HEK293 (cell line): ENCODE data around the gene CPNE9.

Experiments
- BCL11B ChIP-seq: fragments of 450-650 bp; formaldehyde crosslinking; IDR thresholded peaks from 2 replicates; pipeline ENCODE4 v1.5.1; 2016; ENCODE audit warnings: low read depth, missing biosample characterization, missing genetic modification characterization
- HIC1 ChIP-seq: fragments of 450-650 bp; formaldehyde crosslinking; IDR thresholded peaks from 2 replicates; pipeline ENCODE4 v1.5.1; 2016; ENCODE audit warnings: missing biosample characterization, missing genetic modification characterization
- IKZF3 ChIP-seq: fragments of 450-650 bp; IDR thresholded peaks from 2 replicates; pipeline ENCODE4 v1.5.0; 2018; ENCODE audit warnings: missing biosample characterization, mild to moderate bottlenecking, missing genetic modification characterization, moderate library complexity
- KLF17 ChIP-seq: fragments of 450-650 bp; formaldehyde crosslinking; IDR thresholded peaks from 2 replicates; pipeline ENCODE4 v1.5.1; 2016; ENCODE audit warnings: missing biosample characterization, missing genetic modification characterization
- MEIS1 ChIP-seq: sonication (generic); formaldehyde crosslinking; IDR thresholded peaks from 2 replicates; pipeline ENCODE4 v1.8.1; 2022; ENCODE audit warnings: missing genetic modification reagents, mild to moderate bottlenecking, borderline replicate concordance
- PATZ1 ChIP-seq: fragments of 450-650 bp; formaldehyde crosslinking; IDR thresholded peaks from 2 replicates; pipeline ENCODE4 v1.5.1; 2016; ENCODE audit warnings: missing biosample characterization, missing genetic modification characterization
- WT1 ChIP-seq: fragments of 450-650 bp; formaldehyde crosslinking; IDR thresholded peaks from 2 replicates; pipeline ENCODE4 v1.5.1; 2016; ENCODE audit warnings: missing biosample characterization, missing genetic modification characterization
- ZBTB48 ChIP-seq: fragments of 450-650 bp; formaldehyde crosslinking; IDR thresholded peaks from 2 replicates; pipeline ENCODE4 v1.5.1; 2016; ENCODE audit warnings: missing biosample characterization, missing genetic modification characterization
- ZBTB7A ChIP-seq: fragments of 450-650 bp; formaldehyde crosslinking; IDR thresholded peaks from 2 replicates; pipeline ENCODE4 v1.5.1; 2016; ENCODE audit warnings: low read depth, missing biosample characterization, missing genetic modification characterization
- ZFP3 ChIP-seq: fragments of 450-650 bp; formaldehyde crosslinking; IDR thresholded peaks from 2 replicates; pipeline ENCODE4 v1.5.1; 2016; ENCODE audit warnings: low read depth, missing biosample characterization, missing genetic modification characterization
- ZNF157 ChIP-seq: fragments of 450-650 bp; formaldehyde crosslinking; IDR thresholded peaks from 2 replicates; pipeline ENCODE4 v1.5.1; 2016; ENCODE audit warnings: missing biosample characterization, missing genetic modification characterization
- ZNF169 ChIP-seq: fragments of 450-650 bp; formaldehyde crosslinking; IDR thresholded peaks from 2 replicates; pipeline ENCODE4 v1.5.1; 2016; ENCODE audit warnings: missing biosample characterization, missing genetic modification characterization
- ZNF2 ChIP-seq: fragments of 450-650 bp; formaldehyde crosslinking; IDR thresholded peaks from 2 replicates; pipeline ENCODE4 v1.5.1; 2016; ENCODE audit warnings: missing biosample characterization, missing genetic modification characterization
- ZNF211 ChIP-seq: fragments of 450-650 bp; formaldehyde crosslinking; IDR thresholded peaks from 2 replicates; pipeline ENCODE4 v1.5.1; 2016; ENCODE audit warnings: low read depth, missing biosample characterization, missing genetic modification characterization
- ZNF23 ChIP-seq: fragments of 450-650 bp; formaldehyde crosslinking; IDR thresholded peaks from 2 replicates; pipeline ENCODE4 v1.5.1; 2016; ENCODE audit warnings: missing biosample characterization, missing genetic modification characterization, borderline replicate concordance
- ZNF24 ChIP-seq: fragments of 450-650 bp; formaldehyde crosslinking; IDR thresholded peaks from 2 replicates; pipeline ENCODE4 v1.5.1; 2016; ENCODE audit warnings: missing biosample characterization, missing genetic modification characterization
- ZNF292 ChIP-seq: fragments of 450-650 bp; formaldehyde crosslinking; IDR thresholded peaks from 2 replicates; pipeline ENCODE4 v1.5.1; 2016; ENCODE audit warnings: low read depth, missing biosample characterization, missing genetic modification characterization, borderline replicate concordance
- ZNF302 ChIP-seq: fragments of 450-650 bp; formaldehyde crosslinking; IDR thresholded peaks from 2 replicates; pipeline ENCODE4 v1.5.1; 2016; ENCODE audit warnings: missing biosample characterization, missing genetic modification characterization, low read depth
- ZNF335 ChIP-seq: fragments of 450-650 bp; formaldehyde crosslinking; conservative IDR thresholded peaks from 2 replicates; pipeline ENCODE4 v1.5.1; 2016; ENCODE audit warnings: missing biosample characterization, missing genetic modification characterization
- ZNF394 ChIP-seq: fragments of 450-650 bp; formaldehyde crosslinking; IDR thresholded peaks from 2 replicates; pipeline ENCODE4 v1.5.1; 2016; ENCODE audit warnings: missing biosample characterization, missing genetic modification characterization, mild to moderate bottlenecking, moderate library complexity, borderline replicate concordance
- ZNF398 ChIP-seq: fragments of 450-650 bp; formaldehyde crosslinking; IDR thresholded peaks from 2 replicates; pipeline ENCODE4 v1.5.1; 2017; ENCODE audit warnings: missing biosample characterization, missing genetic modification characterization
- ZNF404 ChIP-seq: fragments of 450-650 bp; formaldehyde crosslinking; IDR thresholded peaks from 2 replicates; pipeline ENCODE4 v1.5.1; 2017; ENCODE audit warnings: missing biosample characterization, missing genetic modification characterization
- ZNF449 ChIP-seq: fragments of 450-650 bp; formaldehyde crosslinking; IDR thresholded peaks from 2 replicates; pipeline ENCODE4 v1.5.1; 2017; ENCODE audit warnings: missing biosample characterization, mild to moderate bottlenecking, missing genetic modification characterization, moderate library complexity
- ZNF48 ChIP-seq: fragments of 450-650 bp; formaldehyde crosslinking; IDR thresholded peaks from 2 replicates; pipeline ENCODE4 v1.5.1; 2016; ENCODE audit warnings: missing biosample characterization, missing genetic modification characterization
- ZNF544 ChIP-seq: fragments of 450-650 bp; formaldehyde crosslinking; IDR thresholded peaks from 2 replicates; pipeline ENCODE4 v1.5.0; 2017; ENCODE audit warnings: missing biosample characterization, missing genetic modification characterization
- ZNF580 ChIP-seq: fragments of 450-650 bp; formaldehyde crosslinking; IDR thresholded peaks from 2 replicates; pipeline ENCODE4 v1.5.1; 2016; ENCODE audit warnings: missing biosample characterization, missing genetic modification characterization
- ZNF596 ChIP-seq: fragments of 450-650 bp; IDR thresholded peaks from 2 replicates; pipeline ENCODE4 v1.5.0; 2018; ENCODE audit warnings: missing biosample characterization, mild to moderate bottlenecking, missing genetic modification characterization, moderate library complexity
- ZNF600 ChIP-seq: fragments of 450-650 bp; formaldehyde crosslinking; IDR thresholded peaks from 2 replicates; pipeline ENCODE4 v1.5.1; 2016; ENCODE audit warnings: missing biosample characterization, missing genetic modification characterization
- ZNF830 ChIP-seq: fragments of 450-650 bp; IDR thresholded peaks from 2 replicates; pipeline ENCODE4 v1.5.0; 2018; ENCODE audit warnings: missing biosample characterization, missing genetic modification characterization, low read depth, mild to moderate bottlenecking, moderate library complexity
- ZSCAN18 ChIP-seq: fragments of 450-650 bp; formaldehyde crosslinking; IDR thresholded peaks from 2 replicates; pipeline ENCODE4 v1.5.1; 2016; ENCODE audit warnings: missing biosample characterization, missing genetic modification characterization
- ZSCAN30 ChIP-seq: fragments of 450-650 bp; IDR thresholded peaks from 2 replicates; pipeline ENCODE4 v1.5.1; 2018; ENCODE audit warnings: missing biosample characterization, mild to moderate bottlenecking, missing genetic modification characterization, moderate library complexity

Gene CPNE9

GRCh38 chr3:9769012-9769411, 65.4 kb downstream of the CPNE9 start (continued):
- peak; percentile 75; the same call in 1 of the 2 replicates for TF ChIP-seq ZBTB7A (tag by site-specific recombination)
- TF ChIP-seq ZNF404 (tag by site-specific recombination): no peak
- TF ChIP-seq ZSCAN30 (tag by site-specific recombination): no peak
- no peak for TF ChIP-seq ZNF2 (tag by site-specific recombination)
- TF ChIP-seq ZNF398 (tag by site-specific recombination): peak; percentile 46
- TF ChIP-seq ZSCAN18 (tag by site-specific recombination): no peak
- TF ChIP-seq ZNF449 (tag by site-specific recombination): no peak
- TF ChIP-seq ZNF394 (tag by site-specific recombination): no peak; the same call in 1 of the 2 replicates
- TF ChIP-seq MEIS1: no peak
- peak; percentile 95 for TF ChIP-seq ZNF600 (tag by site-specific recombination)
- TF ChIP-seq ZNF157 (tag by site-specific recombination): no peak
- TF ChIP-seq ZNF292 (tag by site-specific recombination): no peak
- no peak for TF ChIP-seq ZNF48
- 0 out of 2 replicates have a peak, but pooled peaks have one; percentile 31 for TF ChIP-seq PATZ1 (tag by site-specific recombination)
- no peak for TF ChIP-seq KLF17
- TF ChIP-seq ZNF302 (tag by site-specific recombination): no peak
- no peak for TF ChIP-seq IKZF3 (tag by site-specific recombination)
- TF ChIP-seq ZBTB48 (tag by site-specific recombination): peak; percentile 36
- TF ChIP-seq WT1 (tag by site-specific recombination): peak; percentile 33; the same call in 1 of the 2 replicates
- TF ChIP-seq ZFP3 (tag by site-specific recombination): no peak
- no peak for TF ChIP-seq ZNF830 (tag by site-specific recombination)
- TF ChIP-seq ZNF211 (tag by site-specific recombination): no peak
- no peak for TF ChIP-seq BCL11B (tag by site-specific recombination)
- no peak for TF ChIP-seq ZNF23 (tag by site-specific recombination)
- TF ChIP-seq ZNF169 (tag by site-specific recombination): no peak
- no peak for TF ChIP-seq ZNF580
- 0 out of 2 replicates have a peak, but pooled peaks have one; percentile 1 for TF ChIP-seq HIC1 (tag by site-specific recombination)
- TF ChIP-seq ZNF544 (tag by site-specific recombination): no peak
- TF ChIP-seq ZNF596 (tag by site-specific recombination): no peak
- TF ChIP-seq ZNF335 (tag by site-specific recombination): no peak
- TF ChIP-seq ZNF24 (tag by site-specific recombination): no peak
